Stimulated activated effector memory CD8-positive, alpha-beta T cell treated with anti-CD3 and anti-CD28 coated beads, Interleukin-12 subunit alpha, Interleukin-12 subunit beta, amount 100 ng/mL, for 72 hours (primary cell): ENCODE results near the gene KMT5C.

ENCODE experiments used
- ATAC-seq: fragments of 150-1000 bp; cut with Tn5 transposase; 2 replicates; pipeline ENCODE4 v1.10.0; 2021
- DNase-seq, 2 donors: peaks; one replicate each; pipeline ENCODE4 v3.0.0; 2021 to 2022; ENCODE audit warnings: low spot score in 2 of 2
- H3K27ac Mint-ChIP-seq: one replicate; pipeline ENCODE4 v1.8.0; 2022; ENCODE audit warnings: mild to moderate bottlenecking, mixed read lengths
- H3K36me3 Mint-ChIP-seq: one replicate; pipeline ENCODE4 v1.8.0; 2022; ENCODE audit warnings: mild to moderate bottlenecking, mixed read lengths
- H3K4me1 Mint-ChIP-seq: one replicate; pipeline ENCODE4 v1.8.0; 2022; ENCODE audit warnings: mixed read lengths
- H3K4me3 Mint-ChIP-seq: one replicate; pipeline ENCODE4 v1.8.0; 2022; ENCODE audit warnings: mild to moderate bottlenecking, mixed read lengths
- H3K9me3 Mint-ChIP-seq: one replicate; pipeline ENCODE4 v1.8.0; 2022; ENCODE audit warnings: mixed read lengths

The KMT5C gene

GRCh38 chr19:55392820-55393761 is 53.4 kb downstream of the KMT5C start:
- no peak overlapping the region for H3K4me3 Mint-ChIP-seq
- no peaks in the 10 kb centered on the region for H3K9me3 Mint-ChIP-seq
- H3K4me1 Mint-ChIP-seq = peaks cover 32% of the 10 kb centered on the region
- H3K36me3 Mint-ChIP-seq = peaks cover 54% of the 10 kb centered on the region
- ATAC-seq (no peak), DNase-seq (no peak)
- H3K27ac Mint-ChIP-seq = no peak overlapping the region
